Measurements from ENCODE around the gene ISG20L2. TPM values are rescaled to one million over a fixed set of nuclear protein-coding genes. Genes with fewer than 3 reads are reported as not detected.
"Not testable (repeated sequence)": the region's sequence is repeated elsewhere in the genome, so short reads cannot be mapped to it uniquely, and the experiment has no call there.

The ISG20L2 gene
- total RNA-seq, result 6.0 and 7.2 TPM in 2 replicates

GRCh38 chr1:156728599-156729462 is at the start of gene ISG20L2:
ISG20L2 (minus strand) TSS chr1:156728766; CDS start chr1:156727652, 1,114 bp downstream.
- peak; percentile 96 to 98 for DNase-seq (ENCODE audit: low read depth in 2 of 2)

- no peak for DNase-seq (ENCODE audit: low read depth in 2 of 2)
Observed at GRCh38 chr1:156777573-156777972, 49.0 kb upstream of the ISG20L2 start.

GRCh38 chr1:156776942-156777341 is 48.4 kb upstream of the ISG20L2 start:
- DNase-seq (ENCODE audit: low read depth in 2 of 2), result no peak

- DNase-seq (ENCODE audit: low read depth in 2 of 2), result no peak
Observed at GRCh38 chr1:156775799-156776198, 47.2 kb upstream of the ISG20L2 start.

- no peak for DNase-seq (ENCODE audit: low read depth in 2 of 2)
Observed at GRCh38 chr1:156773607-156774006, 45.0 kb upstream of the ISG20L2 start.

- DNase-seq (ENCODE audit: low read depth in 2 of 2), result no peak
Observed at GRCh38 chr1:156772728-156773497, 44.3 kb upstream of the ISG20L2 start.

GRCh38 chr1:156772222-156772621 is 43.7 kb upstream of the ISG20L2 start:
- no peak for DNase-seq (ENCODE audit: low read depth in 2 of 2)

- no peak for DNase-seq (ENCODE audit: low read depth in 2 of 2)
Observed at GRCh38 chr1:156768610-156769295, 40.2 kb upstream of the ISG20L2 start.

GRCh38 chr1:156767879-156768604 is 39.5 kb upstream of the ISG20L2 start:
- DNase-seq (ENCODE audit: low read depth in 2 of 2), result peak in 1 of 2 donors; percentile 19

- peak; percentile 99 to 100 for DNase-seq (ENCODE audit: low read depth in 2 of 2)
Observed at GRCh38 chr1:156767101-156767878, 38.7 kb upstream of the ISG20L2 start, which contains the start of gene PRCC. PRCC (plus strand) TSS chr1:156767535; CDS start chr1:156767772, 237 bp downstream.

- DNase-seq (ENCODE audit: low read depth in 2 of 2), result peak in 1 of 2 donors; percentile 34
Observed at GRCh38 chr1:156766298-156767100, 37.9 kb upstream of the ISG20L2 start.

- no peak for DNase-seq (ENCODE audit: low read depth in 2 of 2)
Observed at GRCh38 chr1:156765666-156766065, 37.1 kb upstream of the ISG20L2 start.

GRCh38 chr1:156765136-156765535 is 36.6 kb upstream of the ISG20L2 start:
- not testable (repeated sequence) for DNase-seq (ENCODE audit: low read depth in 2 of 2)

- DNase-seq (ENCODE audit: low read depth in 2 of 2), result no peak
Observed at GRCh38 chr1:156760796-156761104, 32.2 kb upstream of the ISG20L2 start.

GRCh38 chr1:156760092-156760795 is 31.7 kb upstream of the ISG20L2 start:
- DNase-seq (ENCODE audit: low read depth in 2 of 2), result no peak

- DNase-seq (ENCODE audit: low read depth in 2 of 2), result not testable (repeated sequence)
Observed at GRCh38 chr1:156757572-156758253, 29.1 kb upstream of the ISG20L2 start.

- DNase-seq (ENCODE audit: low read depth in 2 of 2), result no peak
Observed at GRCh38 chr1:156756355-156756754, 27.8 kb upstream of the ISG20L2 start.

GRCh38 chr1:156755527-156755950 is 27.0 kb upstream of the ISG20L2 start:
- no peak for DNase-seq (ENCODE audit: low read depth in 2 of 2)
